Sigmoid colon (tissue), 7 donors: ENCODE data around the gene COL25A1. TPM values are rescaled to one million over a fixed set of nuclear protein-coding genes. Genes with fewer than 3 reads are reported as not detected.

ENCODE experiments used
- DNase-seq: peaks from one replicate; pipeline ENCODE4 v3.0.0-alpha.2; 2019
- H3K27ac ChIP-seq, 4 donors: fragments of 200-600 bp; sonication (generic); one replicate each; pipeline ENCODE4 v1.5.1; 2016 to 2019; ENCODE audit warnings: mild to moderate bottlenecking in 1 of 4
- H3K27me3 ChIP-seq, 3 donors: fragments of 200-600 bp; sonication (generic); one replicate each; pipeline ENCODE4 v1.5.1; 2019; ENCODE audit warnings: mild to moderate bottlenecking in 1 of 3
- H3K36me3 ChIP-seq, 4 donors: fragments of 200-600 bp; sonication (generic); one replicate each; pipeline ENCODE4 v1.5.1; 2016 to 2019
- H3K4me1 ChIP-seq, 4 donors: fragments of 200-600 bp; sonication (generic); one replicate each; pipeline ENCODE4 v1.5.1; 2017 to 2019
- H3K4me3 ChIP-seq, 4 donors: fragments of 200-600 bp; sonication (generic); one replicate each; pipeline ENCODE4 v1.5.1; 2017 to 2019; ENCODE audit warnings: mild to moderate bottlenecking in 2 of 4, moderate library complexity in 1 of 4
- H3K9me3 ChIP-seq, 4 donors: fragments of 200-600 bp in 3 of 4; sonication (generic) in 3 of 4; one replicate each; pipeline versions ENCODE4 v1.5.1 to v1.6.1; 2013 to 2019
- EP300 ChIP-seq, 4 donors: sonication (generic); formaldehyde crosslinking; IDR thresholded peaks; one replicate each; pipeline ENCODE4 v1.6.1; 2017; ENCODE audit warnings: antibody characterized with exemption in 4 of 4
- POLR2A ChIP-seq, 2 donors: fragments of 450-650 bp; IDR thresholded peaks; one replicate each; pipeline ENCODE4 v1.6.1; 2016; ENCODE audit warnings: antibody characterized with exemption in 2 of 2, mild to moderate bottlenecking in 2 of 2, moderate library complexity in 2 of 2
- POLR2AphosphoS5 ChIP-seq, 4 donors: sonication (generic); formaldehyde crosslinking; IDR thresholded peaks; one replicate each; pipeline ENCODE4 v1.6.1; 2017; ENCODE audit warnings: antibody characterized with exemption in 4 of 4
- WGBS, 2 donors: extraction: QIAGEN DNeasy Blood & Tissue Kit; methylation state at CpG; one replicate each; pipeline ENCODE4 v1.1.7; 2013; 5-methylcytosine and 5-hydroxymethylcytosine counted together
- intact Hi-C: fragments of 100-400 bp; cut with DNase I; formaldehyde crosslinking; loops from one replicate; pipeline ENCODE4 v1.15.1; 2023
- polyA plus RNA-seq, 3 donors: library from polyadenylated mRNA; stranded (reverse); fragments of 200-250 nt; gene quantifications; one replicate each; pipeline ENCODE4 v1.2.3, GENCODE V29; 2013
- total RNA-seq, 4 donors: library from RNA; depleted of rRNA; stranded (reverse); fragments of >200 nt; gene quantifications; one replicate each; pipeline ENCODE4 v1.1.0, GENCODE V29; 2016
- TF ChIP-seq, protein P1 (sequence below), 4 experiments: fragments of 450-650 bp in 3 of 4; fragments of 200-600 bp in 1 of 4; IDR thresholded peaks; one replicate each; pipeline ENCODE4 v1.5.1; 2016 to 2019; ENCODE audit warnings: antibody characterized with exemption in 4 of 4, mild to moderate bottlenecking in 3 of 4, moderate library complexity in 2 of 4
- donor health status: healthy with polysubstance abuse.
- donor health status: Bipolar disorder and iron deficiency.
- donor health status: healthy.

The COL25A1 gene
- total and polyA plus RNA-seq, 7 donors = 0.15 to 1.4 (median 0.41) TPM; not detected in 2

DNA sequence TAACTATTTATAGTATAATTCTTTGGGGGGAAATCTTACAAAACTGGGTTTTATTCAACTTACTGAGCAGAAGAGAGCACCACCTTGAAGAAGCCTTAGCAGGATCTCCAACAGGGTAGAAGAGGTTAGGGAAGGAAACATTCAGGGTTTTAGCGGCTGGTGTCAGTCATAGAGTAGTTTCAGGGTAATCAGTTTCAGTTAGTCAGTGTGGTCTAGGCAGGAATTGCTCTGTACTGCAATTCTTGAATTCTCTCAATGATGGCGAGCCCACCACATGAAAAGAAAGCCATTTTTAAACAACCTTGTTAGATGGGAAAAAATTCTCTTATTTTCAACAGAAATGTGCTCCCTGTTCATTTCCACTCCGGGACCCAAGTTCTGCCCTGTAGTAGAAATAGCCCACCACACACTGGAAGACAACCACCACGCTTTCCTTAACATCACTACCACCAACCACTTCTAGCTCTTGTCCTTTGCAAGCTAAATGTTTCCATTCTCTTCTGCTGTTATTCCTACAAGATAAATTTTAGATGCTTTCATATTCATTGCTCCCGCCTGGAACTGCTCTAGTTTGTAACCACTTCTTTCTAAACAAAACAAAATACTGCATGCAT is 25.9 kb downstream of the COL25A1 start:
- no peak for TF ChIP-seq EP300 (IDR thresholded peaks at IDR 0.05)
- TF ChIP-seq, protein P1, sequence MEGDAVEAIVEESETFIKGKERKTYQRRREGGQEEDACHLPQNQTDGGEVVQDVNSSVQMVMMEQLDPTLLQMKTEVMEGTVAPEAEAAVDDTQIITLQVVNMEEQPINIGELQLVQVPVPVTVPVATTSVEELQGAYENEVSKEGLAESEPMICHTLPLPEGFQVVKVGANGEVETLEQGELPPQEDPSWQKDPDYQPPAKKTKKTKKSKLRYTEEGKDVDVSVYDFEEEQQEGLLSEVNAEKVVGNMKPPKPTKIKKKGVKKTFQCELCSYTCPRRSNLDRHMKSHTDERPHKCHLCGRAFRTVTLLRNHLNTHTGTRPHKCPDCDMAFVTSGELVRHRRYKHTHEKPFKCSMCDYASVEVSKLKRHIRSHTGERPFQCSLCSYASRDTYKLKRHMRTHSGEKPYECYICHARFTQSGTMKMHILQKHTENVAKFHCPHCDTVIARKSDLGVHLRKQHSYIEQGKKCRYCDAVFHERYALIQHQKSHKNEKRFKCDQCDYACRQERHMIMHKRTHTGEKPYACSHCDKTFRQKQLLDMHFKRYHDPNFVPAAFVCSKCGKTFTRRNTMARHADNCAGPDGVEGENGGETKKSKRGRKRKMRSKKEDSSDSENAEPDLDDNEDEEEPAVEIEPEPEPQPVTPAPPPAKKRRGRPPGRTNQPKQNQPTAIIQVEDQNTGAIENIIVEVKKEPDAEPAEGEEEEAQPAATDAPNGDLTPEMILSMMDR (IDR thresholded peaks at IDR 0.05) = no peak
- no peak for TF ChIP-seq POLR2A (IDR thresholded peaks at IDR 0.05)
- Histone ChIP-seq H3K9me3 (no peaks in the 10 kb centered on the region), H3K36me3 (no peaks in the 10 kb centered on the region), H3K4me1 (no peaks in the 10 kb centered on the region), H3K4me3 (no peak overlapping the region), H3K27ac (no peak overlapping the region), H3K27me3 (no peaks in the 10 kb centered on the region)
- DNase-seq = no peak
- intact Hi-C loops = no loop called here
- 82 to 88% methylated on average over 5 of the region's 5 CpGs for WGBS, 2 donors

DNA sequence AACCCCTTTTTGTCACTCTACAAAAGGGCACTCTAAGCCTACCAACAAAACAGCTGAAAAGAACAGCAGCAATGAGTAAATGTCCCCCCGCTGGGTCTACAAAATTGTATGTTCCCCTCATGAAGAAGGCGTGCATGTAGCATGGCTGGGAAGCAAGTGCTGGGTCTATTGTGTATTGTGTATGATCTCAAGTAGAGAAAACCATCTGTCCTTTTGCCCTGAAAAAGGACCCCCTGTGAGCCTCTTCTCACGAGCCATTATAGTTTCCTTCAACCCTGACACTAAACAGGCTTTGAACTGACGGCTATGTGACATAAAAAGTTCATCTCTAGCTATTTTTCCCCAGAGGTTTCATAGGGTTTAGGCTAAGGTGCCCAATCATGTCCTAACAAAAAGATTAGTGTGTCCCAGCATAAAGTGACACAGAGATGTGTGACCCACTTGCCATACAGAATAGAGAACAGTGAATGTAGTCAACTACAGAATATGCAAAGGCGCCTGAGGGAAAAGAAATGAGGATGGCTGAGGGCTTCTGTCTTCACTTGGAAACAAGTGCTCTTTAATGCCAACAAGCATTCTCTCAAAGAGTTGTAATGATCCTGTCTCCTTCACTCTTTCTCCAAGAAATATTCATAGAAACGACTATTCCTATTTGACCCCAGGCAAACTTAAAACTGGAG is 27.3 kb downstream of the COL25A1 start:
- intact Hi-C loops = no loop called here
- no peak overlapping the region for H3K27ac ChIP-seq
- no peaks in the 10 kb centered on the region for H3K4me1 ChIP-seq
- no peak for DNase-seq
- no peaks in the 10 kb centered on the region for H3K36me3 ChIP-seq
- WGBS, 2 donors = 85 to 87% methylated on average over 6 of the region's 6 CpGs
- H3K9me3 ChIP-seq = no peaks in the 10 kb centered on the region
- no peak overlapping the region for H3K4me3 ChIP-seq
- no peak for TF ChIP-seq EP300 (IDR thresholded peaks at IDR 0.05)
- TF ChIP-seq, protein P1 (IDR thresholded peaks at IDR 0.05) = no peak
- H3K27me3 ChIP-seq = no peaks in the 10 kb centered on the region

DNA sequence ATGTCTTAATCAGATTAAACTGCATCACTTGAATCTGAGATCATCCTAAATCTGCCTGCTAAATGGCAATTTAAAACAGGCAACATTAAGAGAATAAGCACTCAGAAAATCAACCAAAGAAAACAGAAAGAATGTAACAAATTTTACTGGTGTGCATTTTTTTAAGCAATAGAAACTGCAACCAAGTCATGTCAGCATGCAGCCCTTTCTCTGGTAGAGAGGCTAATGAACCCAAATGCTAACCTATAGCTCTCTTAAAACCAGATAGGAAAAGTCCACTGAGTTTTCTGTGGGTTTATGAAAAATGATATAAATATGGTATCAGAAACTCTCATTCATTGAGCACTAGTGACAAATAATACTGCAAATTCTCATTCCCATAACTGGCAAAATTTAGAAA is 35.6 kb downstream of the COL25A1 start:
- H3K4me1 ChIP-seq = no peaks in the 10 kb centered on the region
- H3K9me3 ChIP-seq = no peaks in the 10 kb centered on the region
- H3K4me3 ChIP-seq = no peak overlapping the region
- no peaks in the 10 kb centered on the region for H3K27me3 ChIP-seq
- intact Hi-C loops = no loop called here
- no peak for TF ChIP-seq POLR2AphosphoS5 (IDR thresholded peaks at IDR 0.05)
- no peak for TF ChIP-seq POLR2A (IDR thresholded peaks at IDR 0.05)
- TF ChIP-seq, protein P1 (IDR thresholded peaks at IDR 0.05) = no peak
- TF ChIP-seq EP300 (IDR thresholded peaks at IDR 0.05) = no peak
- H3K36me3 ChIP-seq = no peaks in the 10 kb centered on the region
- no peak overlapping the region for H3K27ac ChIP-seq
- no peak for DNase-seq

DNA sequence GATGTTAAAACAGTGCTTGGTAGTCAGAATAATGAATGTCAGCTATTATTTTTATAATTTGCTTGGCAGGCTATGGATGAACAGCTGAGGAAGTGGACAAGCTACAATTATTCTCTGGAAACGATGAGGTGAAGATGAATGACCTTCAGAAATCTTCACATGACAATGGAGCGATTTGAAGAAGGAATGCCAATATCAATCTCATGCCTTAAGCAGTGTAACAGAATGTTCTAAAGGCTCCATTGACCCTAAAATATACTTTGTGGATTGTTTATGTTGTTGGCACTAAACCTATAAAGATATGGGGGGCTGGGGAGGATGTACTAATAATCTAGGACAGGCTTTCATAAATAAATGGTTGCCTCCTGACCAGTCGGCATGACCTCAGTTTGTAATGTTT is 36.2 kb downstream of the COL25A1 start:
- Histone ChIP-seq H3K27me3 (no peaks in the 10 kb centered on the region), H3K27ac (no peak overlapping the region), H3K4me1 (no peaks in the 10 kb centered on the region), H3K4me3 (no peak overlapping the region), H3K36me3 (no peaks in the 10 kb centered on the region), H3K9me3 (no peaks in the 10 kb centered on the region)
- no peak for DNase-seq
- TF ChIP-seq POLR2A (IDR thresholded peaks at IDR 0.05) = no peak
- TF ChIP-seq, protein P1 (IDR thresholded peaks at IDR 0.05) = no peak
- intact Hi-C loops = no loop called here
- 65 to 74% methylated on average over 3 of the region's 3 CpGs for WGBS, 2 donors

DNA sequence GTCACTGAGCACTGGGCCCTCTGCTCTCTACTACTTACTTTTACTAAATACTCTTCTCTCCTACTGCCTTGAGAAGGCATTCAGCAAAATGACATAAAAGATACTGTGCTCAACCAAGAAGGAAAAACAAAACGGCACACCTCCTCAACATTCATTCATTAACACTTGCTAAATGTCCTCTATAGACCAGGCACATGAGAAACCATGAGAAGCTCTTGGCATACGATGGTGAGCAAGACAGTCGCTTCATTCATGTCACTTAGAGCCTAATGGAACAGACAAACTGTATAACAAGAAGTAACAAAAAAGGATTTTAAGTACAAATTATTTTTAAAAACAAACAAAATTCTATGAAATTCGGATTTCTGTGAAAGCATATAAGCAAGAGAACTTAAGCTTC is 38.7 kb downstream of the COL25A1 start:
- intact Hi-C loops = no loop called here
- no peaks in the 10 kb centered on the region for H3K4me1 ChIP-seq
- no peak overlapping the region for H3K4me3 ChIP-seq
- TF ChIP-seq POLR2AphosphoS5 (IDR thresholded peaks at IDR 0.05) (no peak), POLR2A (IDR thresholded peaks at IDR 0.05) (no peak), EP300 (IDR thresholded peaks at IDR 0.05) (no peak)
- TF ChIP-seq, protein P1 (IDR thresholded peaks at IDR 0.05) = no peak
- 88 to 89% methylated on average over 4 of the region's 4 CpGs for WGBS, 2 donors
- no peaks in the 10 kb centered on the region for H3K36me3 ChIP-seq
- no peak overlapping the region for H3K27ac ChIP-seq
- no peaks in the 10 kb centered on the region for H3K9me3 ChIP-seq
- H3K27me3 ChIP-seq = no peaks in the 10 kb centered on the region
- DNase-seq = no peak
